Measurements from ENCODE around the gene PEX14. TPM values are rescaled to one million over a fixed set of nuclear protein-coding genes. Genes with fewer than 3 reads are reported as not detected.

PEX14 gene
- total and polyA plus RNA-seq, 2 experiments from 2014 or later, result 10.0 to 20.9 TPM

GRCh38 chr1:10663678-10664035, 188.9 kb downstream of the PEX14 start:
- Histone ChIP-seq H3K27me3 (no peaks in the 10 kb centered on the region), H4K20me1 (ENCODE audit: insufficient read depth, poor library complexity, severe bottlenecking) (no peaks in the 10 kb centered on the region), H3K36me3 (replicated peaks; ENCODE audit: insufficient read depth, low read depth) (no peaks in the 10 kb centered on the region), H3K27ac (no peak overlapping the region), H3K9me2 (replicated peaks; ENCODE audit: insufficient read depth) (no peaks in the 10 kb centered on the region), H3K4me2 (peak overlapping the region; percentile 53), H3K79me2 (no peaks in the 10 kb centered on the region), H3K4me1 (ENCODE audit: insufficient read depth) (peaks cover 25% of the 10 kb centered on the region), H3K9me3 (ENCODE audit: low read depth) (no peaks in the 10 kb centered on the region), H3K4me3 (no peak overlapping the region), H2AFZ (no peak overlapping the region)
- TF ChIP-seq CTCF (IDR thresholded peaks at IDR 0.05; ENCODE audit: poor library complexity), result no peak
- TF ChIP-seq EZH2 (IDR thresholded peaks at IDR 0.05; ENCODE audit: borderline replicate concordance), result no peak
- no peak for TF ChIP-seq EZH2phosphoT487 (IDR thresholded peaks at IDR 0.05; ENCODE audit: low read depth, severe bottlenecking, unreplicated experiment)
- 19% methylated on average over 11 of the region's 15 CpGs for WGBS (ENCODE audit: low lambda C conversion rate, missing lambda C conversion rate)
- DNase-seq (ENCODE audit: low spot score), result peak; percentile 80

- no peaks in the 10 kb centered on the region for H3K9me3 ChIP-seq (ENCODE audit: low read depth)
- H2AFZ ChIP-seq, result no peak overlapping the region
- peaks cover 25% of the 10 kb centered on the region for H3K4me1 ChIP-seq (ENCODE audit: insufficient read depth)
- H3K27me3 ChIP-seq, result no peaks in the 10 kb centered on the region
- no peak for DNase-seq (ENCODE audit: low spot score)
- H3K36me3 ChIP-seq (replicated peaks; ENCODE audit: insufficient read depth, low read depth), result no peaks in the 10 kb centered on the region
- H3K27ac ChIP-seq, result no peak overlapping the region
- 69% methylated on average over 12 of the region's 15 CpGs for WGBS (ENCODE audit: low lambda C conversion rate, missing lambda C conversion rate)
- no peaks in the 10 kb centered on the region for H4K20me1 ChIP-seq (ENCODE audit: insufficient read depth, poor library complexity, severe bottlenecking)
- no peak for TF ChIP-seq CTCF (IDR thresholded peaks at IDR 0.05; ENCODE audit: poor library complexity)
- no peak for TF ChIP-seq EZH2phosphoT487 (IDR thresholded peaks at IDR 0.05; ENCODE audit: low read depth, severe bottlenecking, unreplicated experiment)
- no peak for TF ChIP-seq EZH2 (IDR thresholded peaks at IDR 0.05; ENCODE audit: borderline replicate concordance)
- no peak overlapping the region for H3K4me3 ChIP-seq
- H3K4me2 ChIP-seq, result peak overlapping the region; percentile 53
- H3K9me2 ChIP-seq (replicated peaks; ENCODE audit: insufficient read depth), result no peaks in the 10 kb centered on the region
- H3K79me2 ChIP-seq, result no peaks in the 10 kb centered on the region
Observed at GRCh38 chr1:10664251-10664650, 189.5 kb downstream of the PEX14 start.

GRCh38 chr1:10665226-10665625, 190.5 kb downstream of the PEX14 start:
- no peak overlapping the region for H2AFZ ChIP-seq
- peaks cover 25% of the 10 kb centered on the region for H3K4me1 ChIP-seq (ENCODE audit: insufficient read depth)
- no peaks in the 10 kb centered on the region for H3K27me3 ChIP-seq
- 99% methylated on average over 27 of the region's 31 CpGs for WGBS (ENCODE audit: low lambda C conversion rate, missing lambda C conversion rate)
- H3K9me2 ChIP-seq (replicated peaks; ENCODE audit: insufficient read depth), result no peaks in the 10 kb centered on the region
- H3K79me2 ChIP-seq, result no peaks in the 10 kb centered on the region
- no peaks in the 10 kb centered on the region for H3K36me3 ChIP-seq (replicated peaks; ENCODE audit: insufficient read depth, low read depth)
- H3K4me3 ChIP-seq, result no peak overlapping the region
- no peak overlapping the region for H3K4me2 ChIP-seq
- no peak overlapping the region for H3K27ac ChIP-seq
- DNase-seq (ENCODE audit: low spot score), result no peak
- TF ChIP-seq CTCF (IDR thresholded peaks at IDR 0.05; ENCODE audit: poor library complexity) (no peak), EZH2phosphoT487 (IDR thresholded peaks at IDR 0.05; ENCODE audit: low read depth, severe bottlenecking, unreplicated experiment) (no peak), EZH2 (IDR thresholded peaks at IDR 0.05; ENCODE audit: borderline replicate concordance) (no peak)
- no peaks in the 10 kb centered on the region for H3K9me3 ChIP-seq (ENCODE audit: low read depth)
- H4K20me1 ChIP-seq (ENCODE audit: insufficient read depth, poor library complexity, severe bottlenecking), result no peaks in the 10 kb centered on the region

Data from hepatocyte (in vitro differentiated cells).